HK-2 (cell line): ENCODE measurements around the gene COL28A1.

ENCODE experiments used
- DNase-seq: peaks from one replicate; pipeline ENCODE4 v3.0.0-alpha.2; 2018; ENCODE audit not compliant: unreplicated experiment

Gene COL28A1

GRCh38 chr7:7535691-7536090 lies at the start of gene COL28A1:
COL28A1 (minus strand) TSS chr7:7535873; CDS start chr7:7532875, 2,998 bp downstream.
- no peak for DNase-seq

- no peak for DNase-seq
Measured at GRCh38 chr7:7584653-7585052, 49.0 kb upstream of the COL28A1 start.

- DNase-seq, result no peak
Measured at GRCh38 chr7:7583731-7584130, 48.1 kb upstream of the COL28A1 start.

- DNase-seq, result no peak
Measured at GRCh38 chr7:7582596-7582995, 46.9 kb upstream of the COL28A1 start.

- no peak for DNase-seq
Measured at GRCh38 chr7:7581531-7582179, 46.0 kb upstream of the COL28A1 start.

- DNase-seq, result no peak
Measured at GRCh38 chr7:7579638-7580037, 44.0 kb upstream of the COL28A1 start.

GRCh38 chr7:7577888-7578287 lies 42.2 kb upstream of the COL28A1 start:
- DNase-seq, result no peak

- no peak for DNase-seq
Measured at GRCh38 chr7:7576344-7576743, 40.7 kb upstream of the COL28A1 start.

GRCh38 chr7:7573701-7574100 lies 38.0 kb upstream of the COL28A1 start:
- DNase-seq, result no peak

GRCh38 chr7:7570584-7570983 lies 34.9 kb upstream of the COL28A1 start:
- no peak for DNase-seq

- no peak for DNase-seq
Measured at GRCh38 chr7:7569615-7570014, 33.9 kb upstream of the COL28A1 start.

GRCh38 chr7:7569081-7569527 lies 33.4 kb upstream of the COL28A1 start:
- no peak for DNase-seq

- DNase-seq, result no peak
Measured at GRCh38 chr7:7568553-7568952, 32.9 kb upstream of the COL28A1 start.

GRCh38 chr7:7567898-7568531 lies 32.3 kb upstream of the COL28A1 start:
- DNase-seq, result no peak

- DNase-seq, result peak; percentile 88
Measured at GRCh38 chr7:7566651-7567611, 31.3 kb upstream of the COL28A1 start, which contains the start of gene MIOS. MIOS (plus strand) TSS chr7:7566884; CDS start chr7:7572476, 5,592 bp downstream.

GRCh38 chr7:7565746-7566650 lies 30.3 kb upstream of the COL28A1 start:
- no peak for DNase-seq

- no peak for DNase-seq
Measured at GRCh38 chr7:7565018-7565680, 29.5 kb upstream of the COL28A1 start.

- DNase-seq, result no peak
Measured at GRCh38 chr7:7564323-7564780, 28.7 kb upstream of the COL28A1 start.

- DNase-seq, result no peak
Measured at GRCh38 chr7:7563813-7564212, 28.1 kb upstream of the COL28A1 start.

GRCh38 chr7:7563269-7563668 lies 27.6 kb upstream of the COL28A1 start:
- DNase-seq, result no peak

- DNase-seq, result no peak
Measured at GRCh38 chr7:7562736-7563135, 27.1 kb upstream of the COL28A1 start.
